Prostate gland (tissue), 2 donors: Measurements from ENCODE around the gene FAS.

ENCODE experiments used
- POLR2AphosphoS5 ChIP-seq: sonication (generic); formaldehyde crosslinking; IDR thresholded peaks from one replicate; pipeline ENCODE4 v1.6.1; 2017; ENCODE audit warnings: antibody characterized with exemption
- TF ChIP-seq, protein P1 (sequence below), 4 experiments: fragments of 200-600 bp in 2 of 4; fragments of 450-650 bp in 2 of 4; sonication (generic) in 2 of 4; IDR thresholded peaks; 1 replicate in 3 of 4; 2 replicates in 1 of 4; pipeline ENCODE4 v1.5.1; 2016 to 2019; ENCODE audit warnings: antibody characterized with exemption in 4 of 4, mild to moderate bottlenecking in 2 of 4, moderate library complexity in 2 of 4

DNA sequence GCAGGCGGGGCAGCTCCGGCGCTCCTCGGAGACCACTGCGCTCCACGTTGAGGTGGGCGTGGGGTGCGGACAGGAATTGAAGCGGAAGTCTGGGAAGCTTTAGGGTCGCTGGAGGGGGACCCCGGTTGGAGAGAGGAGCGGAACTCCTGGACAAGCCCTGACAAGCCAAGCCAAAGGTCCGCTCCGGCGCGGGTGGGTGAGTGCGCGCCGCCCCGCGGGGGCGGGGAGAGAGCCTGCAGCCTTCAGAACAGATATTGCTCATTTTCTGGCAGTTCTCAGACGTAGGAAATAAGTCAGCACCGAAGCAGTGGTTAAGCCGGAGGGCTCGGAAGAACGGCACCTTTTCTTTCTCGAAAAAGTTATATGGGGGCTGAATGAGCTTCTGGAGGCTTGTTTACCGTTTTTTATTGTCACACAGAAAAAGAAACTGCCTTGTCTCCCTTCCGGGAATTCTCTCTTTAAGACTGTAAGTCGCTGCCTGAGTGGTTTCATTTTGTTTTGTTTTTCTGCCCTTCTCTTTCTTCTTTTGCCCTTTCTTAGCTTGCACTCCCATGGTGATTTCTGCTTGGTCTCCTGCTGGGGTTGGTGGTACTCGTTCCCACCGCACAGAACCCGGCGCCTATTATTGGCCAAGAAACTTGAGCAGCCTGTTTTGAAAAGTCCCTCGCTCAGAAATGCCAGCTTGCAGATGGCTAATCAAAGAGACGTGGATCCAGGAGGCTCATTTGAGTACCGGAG, 732 bp downstream of the FAS start:
- TF ChIP-seq POLR2AphosphoS5 = peak; percentile 41
- TF ChIP-seq, protein P1, sequence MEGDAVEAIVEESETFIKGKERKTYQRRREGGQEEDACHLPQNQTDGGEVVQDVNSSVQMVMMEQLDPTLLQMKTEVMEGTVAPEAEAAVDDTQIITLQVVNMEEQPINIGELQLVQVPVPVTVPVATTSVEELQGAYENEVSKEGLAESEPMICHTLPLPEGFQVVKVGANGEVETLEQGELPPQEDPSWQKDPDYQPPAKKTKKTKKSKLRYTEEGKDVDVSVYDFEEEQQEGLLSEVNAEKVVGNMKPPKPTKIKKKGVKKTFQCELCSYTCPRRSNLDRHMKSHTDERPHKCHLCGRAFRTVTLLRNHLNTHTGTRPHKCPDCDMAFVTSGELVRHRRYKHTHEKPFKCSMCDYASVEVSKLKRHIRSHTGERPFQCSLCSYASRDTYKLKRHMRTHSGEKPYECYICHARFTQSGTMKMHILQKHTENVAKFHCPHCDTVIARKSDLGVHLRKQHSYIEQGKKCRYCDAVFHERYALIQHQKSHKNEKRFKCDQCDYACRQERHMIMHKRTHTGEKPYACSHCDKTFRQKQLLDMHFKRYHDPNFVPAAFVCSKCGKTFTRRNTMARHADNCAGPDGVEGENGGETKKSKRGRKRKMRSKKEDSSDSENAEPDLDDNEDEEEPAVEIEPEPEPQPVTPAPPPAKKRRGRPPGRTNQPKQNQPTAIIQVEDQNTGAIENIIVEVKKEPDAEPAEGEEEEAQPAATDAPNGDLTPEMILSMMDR (IDR thresholded peaks at IDR 0.05) = no peak
